ENCODE data around the gene THSD4. TPM values are rescaled to one million over a fixed set of nuclear protein-coding genes. Genes with fewer than 3 reads are reported as not detected.

THSD4 gene
- total RNA-seq, 4 donors from 2014 or later = 23.0 to 68.5 (median 48.6) TPM

GRCh38 chr15:71518661-71519060 lies 403.4 kb downstream of the THSD4 start:
- DNase-seq = no peak
- WGBS, 2 donors = 81 to 86% methylated on average over 2 of the region's 2 CpGs
- no peak for TF ChIP-seq CTCF (IDR thresholded peaks at IDR 0.05)
- intact Hi-C loops (cut with DNase I) = no loop called here
- Histone ChIP-seq H3K9me3 (no peaks in the 10 kb centered on the region), H3K4me1 (no peaks in the 10 kb centered on the region), H3K27me3 (no peaks in the 10 kb centered on the region), H3K27ac (no peak overlapping the region), H3K4me3 (replicated peaks in 1 of 3) (no peak overlapping the region), H3K36me3 (no peaks in the 10 kb centered on the region)

GRCh38 chr15:71526060-71526820 lies 411.0 kb downstream of the THSD4 start:
- 42 to 51% methylated on average over 10 of the region's 10 CpGs for WGBS, 2 donors
- no peak overlapping the region for H3K27ac ChIP-seq

GRCh38 chr15:71529361-71529760 lies 414.1 kb downstream of the THSD4 start:
- H3K36me3 ChIP-seq = no peaks in the 10 kb centered on the region
- intact Hi-C loops (cut with DNase I) = no loop called here

More at GRCh38 chr15:71526060-71526820, 411.0 kb downstream of the THSD4 start:
- no peak for DNase-seq
- Histone ChIP-seq H3K36me3 (no peaks in the 10 kb centered on the region), H3K27me3 (no peaks in the 10 kb centered on the region), H3K4me3 (replicated peaks in 1 of 3) (no peak overlapping the region), H3K9me3 (no peaks in the 10 kb centered on the region), H3K4me1 (no peaks in the 10 kb centered on the region)
- intact Hi-C loops (cut with DNase I) = no loop called here
- TF ChIP-seq CTCF (IDR thresholded peaks at IDR 0.05) = no peak

GRCh38 chr15:71530116-71530515 lies 414.8 kb downstream of the THSD4 start:
- no peak for DNase-seq
- Histone ChIP-seq H3K4me1 (no peaks in the 10 kb centered on the region), H3K36me3 (no peaks in the 10 kb centered on the region), H3K27ac (no peak overlapping the region), H3K9me3 (no peaks in the 10 kb centered on the region), H3K4me3 (replicated peaks in 1 of 3) (no peak overlapping the region), H3K27me3 (no peaks in the 10 kb centered on the region)
- TF ChIP-seq POLR2A (IDR thresholded peaks at IDR 0.05) (no peak), CTCF (IDR thresholded peaks at IDR 0.05) (no peak)
- intact Hi-C loops (cut with DNase I) = no loop called here
- WGBS, 2 donors = 81 to 92% methylated on average over 3 of the region's 3 CpGs

More at GRCh38 chr15:71529361-71529760, 414.1 kb downstream of the THSD4 start:
- H3K27ac ChIP-seq = no peak overlapping the region
- 100% methylated on average over 1 of the region's 1 CpG for WGBS, 2 donors
- H3K4me1 ChIP-seq = no peaks in the 10 kb centered on the region
- no peak for DNase-seq
- TF ChIP-seq POLR2A (IDR thresholded peaks at IDR 0.05) (no peak), CTCF (IDR thresholded peaks at IDR 0.05) (no peak)
- no peaks in the 10 kb centered on the region for H3K27me3 ChIP-seq
- no peak overlapping the region for H3K4me3 ChIP-seq (replicated peaks in 1 of 3)
- H3K9me3 ChIP-seq = no peaks in the 10 kb centered on the region

GRCh38 chr15:71532994-71533393 lies 417.7 kb downstream of the THSD4 start:
- DNase-seq = no peak
- Histone ChIP-seq H3K4me3 (replicated peaks in 1 of 3) (no peak overlapping the region), H3K36me3 (no peaks in the 10 kb centered on the region), H3K9me3 (no peaks in the 10 kb centered on the region), H3K27me3 (no peaks in the 10 kb centered on the region), H3K4me1 (no peaks in the 10 kb centered on the region), H3K27ac (no peak overlapping the region)
- TF ChIP-seq CTCF (IDR thresholded peaks at IDR 0.05) (peak in 3 of 6 experiments; percentile 32 to 41 (median 34)), POLR2A (IDR thresholded peaks at IDR 0.05) (no peak)
- intact Hi-C loops (cut with DNase I) = no loop called here
- WGBS, 2 donors = 83 to 84% methylated on average over 6 of the region's 6 CpGs

Measured in thyroid gland (tissue), 4 donors.